Measurements from ENCODE around the gene RAB27A.
"Not testable (repeated sequence)": the region's sequence is repeated elsewhere in the genome, so short reads cannot be mapped to it uniquely, and the experiment has no call there.

RAB27A gene

GRCh38 chr15:55318588-55319494, 29.2 kb upstream of the RAB27A start, which contains the start of the genes PIGB and PIGBOS1:
Gene PIGB, plus strand, starts transcription at chr15:55319222. Its CDS starts 29 bp downstream, at chr15:55319251.
Gene PIGBOS1, minus strand, starts transcription at chr15:55319123. Its CDS starts 1,331 bp downstream, at chr15:55317792.
- no peaks in the 10 kb centered on the region for H3K36me3 ChIP-seq (ENCODE audit: control insufficient read depth in 1 of 2, insufficient read depth in 2 of 2, low read length in 2 of 2)
- H3K9me3 ChIP-seq (ENCODE audit: control insufficient read depth in 1 of 2, low read length in 2 of 2) = no peaks in the 10 kb centered on the region
- H3K27ac ChIP-seq (ENCODE audit: low read depth, low read length) = peak within 1 kb of the TSS; percentile 80
- H3K4me3 ChIP-seq (ENCODE audit: low read depth in 1 of 2, low read length in 2 of 2) = peak within 1 kb of the TSS; percentile 93 to 99
- peaks cover 4 to 18% of the 10 kb centered on the region in 2 donors for H3K4me1 ChIP-seq (ENCODE audit: control insufficient read depth in 1 of 2, insufficient read depth in 2 of 2, low read length in 2 of 2)
- H3K9ac ChIP-seq (ENCODE audit: low read depth in 1 of 2, low read length in 2 of 2) = peak within 1 kb of the TSS; percentile 91 to 97
- H3K27me3 ChIP-seq (ENCODE audit: control insufficient read depth in 1 of 2, insufficient read depth in 2 of 2, low read length in 2 of 2) = no peaks in the 10 kb centered on the region

DNA sequence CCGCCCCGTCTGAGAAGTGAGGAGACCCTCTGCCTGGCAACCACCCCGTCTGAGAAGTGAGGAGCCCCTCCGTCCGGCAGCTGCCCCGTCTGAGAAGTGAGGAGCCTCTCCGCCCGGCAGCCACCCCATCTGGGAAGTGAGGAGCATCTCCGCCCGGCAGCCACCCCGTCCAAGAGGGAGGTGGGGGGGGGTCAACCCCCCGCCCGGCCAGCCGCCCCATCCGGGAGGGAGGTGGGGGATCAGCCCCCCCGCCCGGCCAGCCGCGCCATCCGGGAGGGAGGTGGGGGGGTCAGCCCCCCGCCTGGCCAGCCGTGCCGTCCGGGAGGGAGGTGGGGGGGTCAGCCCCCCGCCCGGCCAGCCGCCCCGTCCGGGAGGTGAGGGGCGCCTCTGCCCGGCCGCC, 13.2 kb upstream of the RAB27A start:
- not testable (repeated sequence) for H3K27me3 ChIP-seq (ENCODE audit: control insufficient read depth in 1 of 2, insufficient read depth in 2 of 2, low read length in 2 of 2); H3K27ac ChIP-seq (ENCODE audit: low read depth, low read length); H3K9ac ChIP-seq (ENCODE audit: low read depth in 1 of 2, low read length in 2 of 2); H3K4me1 ChIP-seq (ENCODE audit: control insufficient read depth in 1 of 2, insufficient read depth in 2 of 2, low read length in 2 of 2); H3K9me3 ChIP-seq (ENCODE audit: control insufficient read depth in 1 of 2, low read length in 2 of 2); H3K4me3 ChIP-seq (ENCODE audit: low read depth in 1 of 2, low read length in 2 of 2); H3K36me3 ChIP-seq (ENCODE audit: control insufficient read depth in 1 of 2, insufficient read depth in 2 of 2, low read length in 2 of 2)

DNA sequence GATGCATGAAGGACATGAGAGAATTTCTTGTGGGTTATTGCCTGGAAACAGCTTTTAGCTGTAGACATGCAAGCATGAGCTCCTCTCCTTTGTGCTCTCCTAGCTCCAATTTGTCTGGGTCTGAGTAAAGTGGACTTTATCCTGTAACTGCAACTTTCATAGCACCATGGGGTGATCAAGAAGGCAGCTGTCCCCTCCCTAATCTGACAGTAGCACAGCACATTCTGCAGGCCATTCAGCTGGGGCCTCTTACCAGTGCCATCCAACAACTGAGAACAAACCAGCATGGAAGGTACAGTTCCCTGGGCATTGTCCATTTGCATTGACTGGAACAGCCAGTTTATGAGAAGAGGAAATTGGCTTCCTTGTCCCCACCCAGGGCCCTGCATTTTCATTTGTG, 7.7 kb upstream of the RAB27A start:
- no peaks in the 10 kb centered on the region for H3K4me1 ChIP-seq (ENCODE audit: control insufficient read depth in 1 of 2, insufficient read depth in 2 of 2, low read length in 2 of 2)
- H3K9me3 ChIP-seq (ENCODE audit: control insufficient read depth in 1 of 2, low read length in 2 of 2) = no peaks in the 10 kb centered on the region
- no peaks in the 10 kb centered on the region for H3K36me3 ChIP-seq (ENCODE audit: control insufficient read depth in 1 of 2, insufficient read depth in 2 of 2, low read length in 2 of 2)
- H3K27me3 ChIP-seq (ENCODE audit: control insufficient read depth in 1 of 2, insufficient read depth in 2 of 2, low read length in 2 of 2) = no peaks in the 10 kb centered on the region
- no peak overlapping the region for H3K27ac ChIP-seq (ENCODE audit: low read depth, low read length)
- H3K9ac ChIP-seq (ENCODE audit: low read depth in 1 of 2, low read length in 2 of 2) = no peak overlapping the region
- H3K4me3 ChIP-seq (ENCODE audit: low read depth in 1 of 2, low read length in 2 of 2) = no peak overlapping the region

DNA sequence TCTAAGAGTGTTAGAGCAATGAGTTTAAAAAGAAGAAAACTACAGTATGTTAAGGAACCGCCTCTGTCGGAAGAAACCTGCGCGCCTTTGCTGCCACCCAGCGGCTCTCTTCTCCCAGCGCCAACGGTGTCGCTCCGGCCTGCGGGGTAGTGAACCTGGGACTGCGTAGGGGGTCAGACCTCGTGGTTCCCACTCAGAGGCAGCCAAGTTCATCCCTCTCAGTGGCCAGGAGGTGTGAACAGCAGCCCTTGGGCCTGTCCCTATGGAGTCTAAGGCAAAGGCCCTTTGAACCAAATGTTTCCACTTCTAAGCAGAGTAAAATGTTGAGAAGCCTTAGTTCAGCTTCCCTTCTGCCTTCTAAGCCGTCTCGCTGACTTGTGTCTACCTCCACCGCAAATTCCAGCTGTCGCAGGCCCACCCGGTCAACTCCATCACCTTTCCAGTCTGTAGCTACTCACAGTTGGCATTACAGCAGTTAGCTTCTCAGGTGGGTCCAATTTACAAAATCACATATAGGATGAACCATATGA, 980 bp upstream of the RAB27A start:
- H3K4me3 ChIP-seq (ENCODE audit: low read depth in 1 of 2, low read length in 2 of 2) = peak overlapping the region; percentile 93 to 94
- H3K27ac ChIP-seq (ENCODE audit: low read depth, low read length) = peak overlapping the region; percentile 86
- H3K4me1 ChIP-seq (ENCODE audit: control insufficient read depth in 1 of 2, insufficient read depth in 2 of 2, low read length in 2 of 2) = peaks cover 0 to 20% of the 10 kb centered on the region in 2 donors

GRCh38 chr15:55289011-55289745, 435 bp downstream of the RAB27A start:
- peak overlapping the region; percentile 93 to 94 for H3K4me3 ChIP-seq (ENCODE audit: low read depth in 1 of 2, low read length in 2 of 2)
- peak overlapping the region; percentile 74 for H3K27ac ChIP-seq (ENCODE audit: low read depth, low read length)
- H3K9ac ChIP-seq (ENCODE audit: low read depth in 1 of 2, low read length in 2 of 2) = peak overlapping the region; percentile 81 to 98
- H3K4me1 ChIP-seq (ENCODE audit: control insufficient read depth in 1 of 2, insufficient read depth in 2 of 2, low read length in 2 of 2) = peaks cover 3 to 20% of the 10 kb centered on the region in 2 donors
- H3K27me3 ChIP-seq (ENCODE audit: control insufficient read depth in 1 of 2, insufficient read depth in 2 of 2, low read length in 2 of 2) = no peaks in the 10 kb centered on the region
- H3K9me3 ChIP-seq (ENCODE audit: control insufficient read depth in 1 of 2, low read length in 2 of 2) = no peaks in the 10 kb centered on the region
- H3K36me3 ChIP-seq (ENCODE audit: control insufficient read depth in 1 of 2, insufficient read depth in 2 of 2, low read length in 2 of 2) = no peaks in the 10 kb centered on the region

More for the DNA sequence above, 980 bp upstream of the RAB27A start:
- H3K27me3 ChIP-seq (ENCODE audit: control insufficient read depth in 1 of 2, insufficient read depth in 2 of 2, low read length in 2 of 2) = no peaks in the 10 kb centered on the region
- peak overlapping the region; percentile 81 to 98 for H3K9ac ChIP-seq (ENCODE audit: low read depth in 1 of 2, low read length in 2 of 2)
- H3K36me3 ChIP-seq (ENCODE audit: control insufficient read depth in 1 of 2, insufficient read depth in 2 of 2, low read length in 2 of 2) = no peaks in the 10 kb centered on the region
- no peaks in the 10 kb centered on the region for H3K9me3 ChIP-seq (ENCODE audit: control insufficient read depth in 1 of 2, low read length in 2 of 2)

DNA sequence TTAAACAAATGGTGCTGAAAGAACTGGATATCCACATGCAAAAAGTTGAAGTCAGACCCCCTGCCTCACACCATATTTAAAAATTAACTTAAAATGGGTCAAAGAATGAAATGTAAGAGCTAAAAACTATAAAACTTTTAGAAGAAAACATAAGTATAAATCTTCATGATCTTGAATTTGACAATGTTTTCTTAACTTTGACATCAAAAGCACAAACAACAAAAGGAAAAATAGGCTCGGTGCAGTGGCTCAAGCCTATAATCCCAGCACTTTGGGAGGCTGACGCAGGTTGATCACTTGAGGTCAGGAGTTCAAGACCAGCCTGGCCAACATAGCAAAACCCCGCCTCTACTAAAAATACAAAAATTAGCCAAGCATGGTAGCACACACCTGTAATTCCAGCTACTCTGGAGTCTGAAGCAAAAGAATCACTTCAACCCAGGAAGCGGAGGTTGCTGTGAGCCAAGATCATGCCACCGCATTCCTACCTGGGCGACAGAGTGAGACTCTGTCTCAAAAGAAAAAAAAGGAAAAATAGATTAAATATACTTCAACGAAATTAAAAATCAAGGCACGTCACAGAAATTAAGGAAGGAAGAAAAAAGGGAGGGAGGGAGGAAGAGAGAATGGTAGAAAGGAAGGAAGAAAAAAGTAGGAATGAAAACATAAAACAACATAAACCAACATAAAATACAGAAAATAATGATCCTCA, 1.5 kb downstream of the RAB27A start:
- no peaks in the 10 kb centered on the region for H3K9me3 ChIP-seq (ENCODE audit: control insufficient read depth in 1 of 2, low read length in 2 of 2)
- no peaks in the 10 kb centered on the region for H3K27me3 ChIP-seq (ENCODE audit: control insufficient read depth in 1 of 2, insufficient read depth in 2 of 2, low read length in 2 of 2)
- H3K4me3 ChIP-seq (ENCODE audit: low read depth in 1 of 2, low read length in 2 of 2) = peak overlapping the region; percentile 93 to 94
- H3K36me3 ChIP-seq (ENCODE audit: control insufficient read depth in 1 of 2, insufficient read depth in 2 of 2, low read length in 2 of 2) = no peaks in the 10 kb centered on the region
- H3K9ac ChIP-seq (ENCODE audit: low read depth in 1 of 2, low read length in 2 of 2) = peak overlapping the region; percentile 81 to 98
- no peak overlapping the region for H3K27ac ChIP-seq (ENCODE audit: low read depth, low read length)
- peaks cover 8 to 22% of the 10 kb centered on the region in 2 donors for H3K4me1 ChIP-seq (ENCODE audit: control insufficient read depth in 1 of 2, insufficient read depth in 2 of 2, low read length in 2 of 2)

DNA sequence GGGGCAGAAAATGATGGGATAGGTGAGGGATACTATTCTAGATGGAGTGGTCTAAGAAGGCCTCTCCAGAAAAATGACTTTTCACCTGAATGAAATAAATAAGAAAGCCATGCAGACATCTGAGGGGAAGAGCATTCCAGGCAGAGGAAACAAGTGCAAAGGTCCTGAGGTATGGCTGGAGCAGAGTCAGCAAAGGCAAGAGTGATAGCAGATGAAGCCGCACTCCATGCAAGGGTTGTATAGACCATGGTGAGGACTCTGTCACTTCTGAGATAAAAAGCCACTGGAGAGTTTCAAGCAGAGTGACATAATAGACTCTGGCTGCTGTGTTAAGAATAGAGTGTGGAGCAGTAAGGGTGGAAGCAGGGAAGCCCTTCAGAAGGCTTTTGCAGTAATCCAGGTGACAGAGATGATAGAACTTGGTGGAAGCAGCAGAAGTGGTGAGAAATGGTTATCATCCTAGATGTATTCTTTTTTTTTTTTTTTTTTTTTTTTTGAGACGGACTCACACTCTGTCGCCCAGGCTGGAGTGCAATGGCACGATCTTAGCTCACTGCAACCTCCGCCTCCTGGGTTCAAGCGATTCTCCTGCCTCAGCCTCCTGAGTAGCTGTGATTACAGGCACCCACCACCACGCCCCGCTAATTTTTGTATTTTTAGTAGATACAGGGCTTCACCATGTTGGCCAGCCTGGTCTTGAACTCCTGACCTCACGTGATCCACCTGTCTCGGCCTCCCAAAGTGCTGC, 3.0 kb downstream of the RAB27A start:
- not testable (repeated sequence) for H3K9ac ChIP-seq (ENCODE audit: low read depth in 1 of 2, low read length in 2 of 2); H3K36me3 ChIP-seq (ENCODE audit: control insufficient read depth in 1 of 2, insufficient read depth in 2 of 2, low read length in 2 of 2); H3K9me3 ChIP-seq (ENCODE audit: control insufficient read depth in 1 of 2, low read length in 2 of 2); H3K27me3 ChIP-seq (ENCODE audit: control insufficient read depth in 1 of 2, insufficient read depth in 2 of 2, low read length in 2 of 2); H3K4me3 ChIP-seq (ENCODE audit: low read depth in 1 of 2, low read length in 2 of 2); H3K27ac ChIP-seq (ENCODE audit: low read depth, low read length)
- H3K4me1 ChIP-seq (ENCODE audit: control insufficient read depth in 1 of 2, insufficient read depth in 2 of 2, low read length in 2 of 2) = peaks cover 20 to 29% of the 10 kb centered on the region in 2 donors

- H3K4me3 ChIP-seq (ENCODE audit: low read depth in 1 of 2, low read length in 2 of 2) = no peak overlapping the region
- no peak overlapping the region for H3K27ac ChIP-seq (ENCODE audit: low read depth, low read length)
- peaks cover 25 to 26% of the 10 kb centered on the region in 2 donors for H3K4me1 ChIP-seq (ENCODE audit: control insufficient read depth in 1 of 2, insufficient read depth in 2 of 2, low read length in 2 of 2)
These were observed 5.2 kb downstream of the RAB27A start for GRCh38 chr15:55284426-55284825.

GRCh38 chr15:55283379-55284147, 6.0 kb downstream of the RAB27A start:
- no peaks in the 10 kb centered on the region for H3K36me3 ChIP-seq (ENCODE audit: control insufficient read depth in 1 of 2, insufficient read depth in 2 of 2, low read length in 2 of 2)
- peaks cover 27 to 33% of the 10 kb centered on the region in 2 donors for H3K4me1 ChIP-seq (ENCODE audit: control insufficient read depth in 1 of 2, insufficient read depth in 2 of 2, low read length in 2 of 2)
- H3K9me3 ChIP-seq (ENCODE audit: control insufficient read depth in 1 of 2, low read length in 2 of 2) = no peaks in the 10 kb centered on the region
- peak overlapping the region in 1 of 2 donors; percentile 6 for H3K9ac ChIP-seq (ENCODE audit: low read depth in 1 of 2, low read length in 2 of 2)
- no peaks in the 10 kb centered on the region for H3K27me3 ChIP-seq (ENCODE audit: control insufficient read depth in 1 of 2, insufficient read depth in 2 of 2, low read length in 2 of 2)
- no peak overlapping the region for H3K27ac ChIP-seq (ENCODE audit: low read depth, low read length)
- H3K4me3 ChIP-seq (ENCODE audit: low read depth in 1 of 2, low read length in 2 of 2) = no peak overlapping the region

More at GRCh38 chr15:55284426-55284825, 5.2 kb downstream of the RAB27A start:
- H3K9ac ChIP-seq (ENCODE audit: low read depth in 1 of 2, low read length in 2 of 2) = no peak overlapping the region
- H3K27me3 ChIP-seq (ENCODE audit: control insufficient read depth in 1 of 2, insufficient read depth in 2 of 2, low read length in 2 of 2) = no peaks in the 10 kb centered on the region
- no peaks in the 10 kb centered on the region for H3K36me3 ChIP-seq (ENCODE audit: control insufficient read depth in 1 of 2, insufficient read depth in 2 of 2, low read length in 2 of 2)
- no peaks in the 10 kb centered on the region for H3K9me3 ChIP-seq (ENCODE audit: control insufficient read depth in 1 of 2, low read length in 2 of 2)
